ENCODE measurements around the gene PDE4D. TPM values are rescaled to one million over a fixed set of nuclear protein-coding genes. Genes with fewer than 3 reads are reported as not detected.

The PDE4D gene
- total RNA-seq, 1 experiment from 2014 or later: 2.4 TPM

- no TSS peak for BruUV-seq (replicated peaks)
- H3K9me3 ChIP-seq (ENCODE audit: control insufficient read depth, insufficient read depth, low read depth, low read length): no peaks in the 10 kb centered on the region
- no peaks in the 10 kb centered on the region for H3K27me3 ChIP-seq (ENCODE audit: control insufficient read depth, insufficient read depth, low read length)
- POLR2A ChIA-PET: no interaction called here
- no peak overlapping the region for H3K27ac ChIP-seq (ENCODE audit: low read length)
- no peak overlapping the region for H3K4me3 ChIP-seq (ENCODE audit: low read depth in 2 of 2, low read length in 2 of 2)
- no peaks in the 10 kb centered on the region for H3K4me1 ChIP-seq (ENCODE audit: control insufficient read depth, insufficient read depth, low read length)
- intact Hi-C loops (cut with micrococcal nuclease; ENCODE audit: unreplicated experiment): no loop called here
- ATAC-seq (no peak), DNase-seq (ENCODE audit: low read depth, low spot score) (no peak)
- H3K36me3 ChIP-seq (ENCODE audit: control insufficient read depth, insufficient read depth, low read length): no peaks in the 10 kb centered on the region
- CTCF ChIA-PET: no interaction called here
- no peak for TF ChIP-seq TCF7L2 (IDR thresholded peaks at IDR 0.05; ENCODE audit: low read depth, low read length)
- TF ChIP-seq REST (IDR thresholded peaks at IDR 0.05; ENCODE audit: insufficient read depth in 1 of 2, low read depth in 2 of 2, low read length in 1 of 2): no peak
- TF ChIP-seq POLR2AphosphoS5 (IDR thresholded peaks at IDR 0.05; ENCODE audit: low read depth, low read length): no peak
- TF ChIP-seq SIN3A (IDR thresholded peaks at IDR 0.05; ENCODE audit: borderline replicate concordance, insufficient read depth, low read depth, low read length): no peak
- no peak for TF ChIP-seq CTCF (IDR thresholded peaks at IDR 0.05)
- in situ Hi-C loops (cut with HindIII; ENCODE audit: low pct_unique_long_range_greater_than_20kb, low sequenced_read_pairs): no loop called here
Observed at GRCh38 chr5:59685793-59686192, 207.7 kb downstream of the PDE4D start.

GRCh38 chr5:59685191-59685530 lies 208.4 kb downstream of the PDE4D start:
- ATAC-seq (no peak), DNase-seq (ENCODE audit: low read depth, low spot score) (no peak)
- Histone ChIP-seq H3K36me3 (ENCODE audit: control insufficient read depth, insufficient read depth, low read length) (no peaks in the 10 kb centered on the region), H3K4me3 (ENCODE audit: low read depth in 2 of 2, low read length in 2 of 2) (no peak overlapping the region), H3K9me3 (ENCODE audit: control insufficient read depth, insufficient read depth, low read depth, low read length) (no peaks in the 10 kb centered on the region), H3K4me1 (ENCODE audit: control insufficient read depth, insufficient read depth, low read length) (no peaks in the 10 kb centered on the region), H3K27ac (ENCODE audit: low read length) (no peak overlapping the region), H3K27me3 (ENCODE audit: control insufficient read depth, insufficient read depth, low read length) (no peaks in the 10 kb centered on the region)
- in situ Hi-C loops (cut with HindIII; ENCODE audit: low pct_unique_long_range_greater_than_20kb, low sequenced_read_pairs) (no loop called here), intact Hi-C loops (cut with micrococcal nuclease; ENCODE audit: unreplicated experiment) (no loop called here)
- TF ChIP-seq TCF7L2 (IDR thresholded peaks at IDR 0.05; ENCODE audit: low read depth, low read length): no peak
- TF ChIP-seq CTCF (IDR thresholded peaks at IDR 0.05): no peak
- TF ChIP-seq SIN3A (IDR thresholded peaks at IDR 0.05; ENCODE audit: borderline replicate concordance, insufficient read depth, low read depth, low read length): no peak
- no peak for TF ChIP-seq REST (IDR thresholded peaks at IDR 0.05; ENCODE audit: insufficient read depth in 1 of 2, low read depth in 2 of 2, low read length in 1 of 2)
- no peak for TF ChIP-seq POLR2AphosphoS5 (IDR thresholded peaks at IDR 0.05; ENCODE audit: low read depth, low read length)
- no TSS peak for BruUV-seq (replicated peaks)
- ChIA-PET POLR2A (no interaction called here), CTCF (no interaction called here)
